Bone marrow (tissue), 2 donors: ENCODE results near the gene SNAPIN.
A peak's percentile ranks its signal among the peaks of the same experiment; 100 is the strongest.

Experiments
- DNase-seq, 2 donors: peaks; one replicate each; lab custom pipeline; 2025; lab: John Stamatoyannopoulos, UW

The SNAPIN gene

DNA sequence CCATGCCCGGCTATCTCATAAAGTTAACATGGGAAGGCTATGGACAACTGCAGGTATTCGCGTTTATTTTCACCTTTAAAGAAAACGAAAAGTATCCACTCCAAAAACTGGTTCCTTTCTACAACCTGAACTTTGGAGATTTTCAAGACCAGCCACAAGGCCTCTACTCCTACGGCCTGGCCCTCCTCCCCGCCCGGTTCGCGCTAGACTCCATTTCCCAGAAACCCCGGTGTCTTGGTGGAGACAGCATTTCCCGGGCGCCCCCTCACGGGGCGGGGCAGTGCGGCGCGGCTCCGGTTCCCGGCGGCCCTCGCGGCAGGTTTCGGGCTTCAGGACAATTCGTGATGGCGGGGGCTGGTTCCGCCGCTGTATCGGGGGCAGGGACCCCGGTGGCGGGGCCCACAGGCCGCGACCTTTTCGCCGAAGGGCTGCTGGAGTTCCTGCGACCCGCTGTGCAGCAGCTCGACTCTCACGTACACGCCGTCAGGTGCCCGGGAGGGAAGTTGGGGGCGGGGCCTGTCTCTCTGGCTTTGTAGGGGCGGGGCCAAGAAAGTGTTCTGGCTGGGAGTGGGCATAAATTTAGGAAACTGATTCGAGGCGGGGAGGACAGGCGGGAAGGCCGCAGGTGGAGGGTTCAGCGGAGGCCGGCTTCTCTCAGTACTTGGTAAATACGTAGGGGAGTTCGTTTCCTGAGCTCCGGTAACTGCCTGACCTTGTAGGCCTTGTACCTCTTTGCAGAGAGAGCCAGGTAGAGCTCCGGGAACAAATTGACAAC, at the start of gene SNAPIN:
SNAPIN (plus strand) TSS at position 304 of the 775 bp plus-strand sequence; CDS start at position 345, 41 bp downstream.
- peak; percentile 82 to 83 for DNase-seq

- DNase-seq, result no peak
Observed at GRCh38 chr1:153608742-153609584, 49.5 kb upstream of the SNAPIN start.

DNA sequence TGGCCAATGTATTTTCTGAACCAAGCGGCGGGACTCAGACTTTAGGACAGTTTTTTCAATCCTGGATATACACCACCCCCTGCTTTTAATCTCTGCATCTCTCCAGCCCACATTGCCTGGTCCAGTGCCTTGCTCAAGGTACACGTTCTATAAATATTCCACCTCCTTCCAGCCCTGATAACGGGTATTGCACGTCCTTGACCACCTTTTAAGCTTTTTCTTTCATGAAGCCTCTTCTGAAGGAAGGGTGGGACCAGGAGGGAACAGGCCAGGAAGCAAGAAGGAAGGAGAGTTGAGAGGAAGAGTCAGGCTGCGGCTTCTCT, 49.0 kb upstream of the SNAPIN start:
- DNase-seq, result no peak

DNA sequence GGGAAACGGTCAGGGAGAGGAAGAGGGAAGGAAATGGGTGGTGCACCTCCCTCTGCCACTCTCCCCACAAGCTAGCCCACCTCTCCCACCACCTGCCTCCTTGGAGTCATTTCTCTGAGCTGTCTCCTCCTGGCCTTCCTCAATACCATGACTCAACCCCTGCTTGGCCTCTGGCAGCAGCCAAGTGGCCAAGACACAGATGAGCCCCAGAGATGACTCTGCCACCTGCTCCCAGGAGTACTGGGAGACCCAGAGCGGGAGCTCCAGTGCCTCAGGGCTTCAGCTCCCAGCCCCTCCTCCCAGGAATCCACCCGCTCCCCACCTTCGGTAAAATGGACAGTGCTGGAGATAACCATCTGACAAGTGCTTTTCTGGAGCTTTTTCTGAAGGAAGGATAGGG, 48.2 kb upstream of the SNAPIN start:
- no peak for DNase-seq

- no peak for DNase-seq
Observed at GRCh38 chr1:153610811-153611301, 47.6 kb upstream of the SNAPIN start.

DNA sequence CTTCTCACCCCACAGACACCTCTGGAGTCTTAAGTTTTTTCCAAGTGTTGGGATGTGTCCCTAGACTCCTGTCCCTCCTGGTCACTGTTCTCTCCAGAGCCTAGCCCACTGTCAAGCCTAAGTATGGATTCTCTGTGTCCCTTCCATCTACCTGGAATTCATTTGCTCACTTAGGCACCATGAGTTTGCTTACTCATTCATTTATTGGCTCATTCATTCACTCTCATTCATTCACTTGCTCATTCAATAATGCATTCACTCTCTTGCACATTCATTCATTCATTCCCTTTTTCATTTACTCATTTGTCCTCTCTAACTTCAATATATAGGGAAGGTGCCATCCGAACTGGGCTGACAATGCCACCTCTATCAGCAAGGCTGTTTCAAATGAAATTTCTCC, 47.1 kb upstream of the SNAPIN start:
- DNase-seq, result no peak

GRCh38 chr1:153612111-153612754, 46.3 kb upstream of the SNAPIN start:
- DNase-seq, result no peak

DNA sequence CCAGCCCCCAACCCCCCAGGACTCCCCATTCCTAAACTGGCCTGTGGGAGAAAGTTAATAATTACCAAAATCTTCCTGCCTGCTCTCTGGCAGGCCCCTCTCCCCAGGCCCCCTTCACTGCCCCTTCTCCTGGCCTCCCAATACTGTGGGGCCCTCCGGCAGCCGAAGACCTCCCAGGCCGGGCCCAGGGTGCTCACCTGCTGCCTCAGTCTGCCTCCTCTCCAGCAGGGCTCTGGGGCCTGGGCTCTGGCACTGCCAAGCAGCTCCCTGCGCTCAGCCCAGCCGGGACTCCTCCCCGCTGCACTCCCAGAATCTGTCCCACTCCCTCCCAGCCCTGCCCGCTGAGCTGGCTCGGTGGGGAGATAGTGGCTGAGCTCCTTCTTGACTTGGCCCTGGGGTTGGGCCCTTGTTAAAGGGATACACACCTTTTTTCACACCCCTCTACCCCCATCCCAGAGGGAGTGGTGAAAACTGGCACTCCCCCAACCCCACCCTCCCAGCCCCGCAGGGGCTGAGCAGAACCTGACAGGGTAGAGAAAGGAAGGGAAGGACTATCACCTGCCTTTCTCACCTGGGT, 45.7 kb upstream of the SNAPIN start, which contains the start of gene S100A16:
S100A16 (minus strand) TSS at position 383 of the 577 bp plus-strand sequence. CDS start 4,986 bp downstream, outside the sequence.
- DNase-seq, result no peak

GRCh38 chr1:153613406-153613805, 45.1 kb upstream of the SNAPIN start:
- DNase-seq, result no peak

DNA sequence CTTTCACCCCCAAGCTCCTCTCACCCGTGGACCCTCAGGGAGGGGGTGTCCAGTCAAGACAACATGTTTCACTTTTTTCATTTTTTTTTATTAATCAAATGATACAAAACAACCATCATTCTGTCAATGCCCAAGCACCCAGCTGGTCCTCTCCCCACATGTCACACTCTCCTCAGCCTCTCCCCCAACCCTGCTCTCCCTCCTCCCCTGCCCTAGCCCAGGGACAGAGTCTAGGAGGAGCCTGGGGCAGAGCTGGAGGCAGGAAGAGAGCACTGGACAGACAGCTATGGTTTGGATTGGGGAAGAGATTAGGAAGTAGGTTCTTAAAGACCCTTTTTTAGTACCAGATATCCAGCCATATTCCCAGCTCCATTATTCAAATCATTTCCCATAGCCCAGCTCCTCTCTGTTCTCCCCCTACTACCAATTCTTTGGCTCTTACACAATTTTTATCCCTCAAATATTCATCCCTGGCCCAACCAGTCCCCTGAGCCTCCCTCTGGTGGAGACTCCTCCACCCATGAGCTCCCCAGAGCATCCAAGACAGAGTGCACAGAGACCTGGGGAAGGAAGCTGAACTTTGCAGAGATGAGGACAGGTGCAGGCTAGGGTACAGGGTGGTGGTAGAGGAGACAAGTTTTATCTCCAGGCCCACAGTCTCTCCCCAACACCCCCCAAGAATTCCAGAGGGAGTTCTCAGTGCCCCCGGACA, 44.2 kb upstream of the SNAPIN start:
- no peak for DNase-seq

- no peak for DNase-seq
Observed at GRCh38 chr1:153614906-153615305, 43.6 kb upstream of the SNAPIN start.

DNA sequence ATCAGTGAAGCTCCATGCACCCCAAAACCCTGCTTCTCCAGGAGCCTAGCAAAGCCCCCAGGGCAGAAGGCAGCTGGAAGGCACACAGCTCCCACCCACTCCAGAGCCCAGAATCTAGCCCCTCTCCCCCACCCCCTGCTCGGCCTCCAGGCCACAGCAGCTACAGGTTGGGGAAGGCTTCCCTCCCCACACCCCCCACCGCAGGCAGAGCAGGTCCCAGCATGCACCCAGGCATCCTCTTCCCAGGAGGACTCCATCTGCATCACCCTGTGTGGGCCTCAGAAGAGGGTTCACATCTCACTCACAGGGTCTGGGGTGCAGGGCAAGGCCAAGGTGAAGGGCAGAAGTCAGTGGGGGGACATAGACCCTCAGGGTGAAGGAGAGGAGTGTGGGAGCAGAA, 43.1 kb upstream of the SNAPIN start:
- no peak for DNase-seq

GRCh38 chr1:153616144-153616916, 42.2 kb upstream of the SNAPIN start, which contains the start of gene S100A14:
Gene S100A14 (minus strand): TSS chr1:153616325. CDS start chr1:153615858, 467 bp downstream.
- no peak for DNase-seq

GRCh38 chr1:153616917-153617311, 41.6 kb upstream of the SNAPIN start:
- no peak for DNase-seq

GRCh38 chr1:153617663-153618062, 40.8 kb upstream of the SNAPIN start:
- DNase-seq, result peak in 1 of 2 donors; percentile 77

DNA sequence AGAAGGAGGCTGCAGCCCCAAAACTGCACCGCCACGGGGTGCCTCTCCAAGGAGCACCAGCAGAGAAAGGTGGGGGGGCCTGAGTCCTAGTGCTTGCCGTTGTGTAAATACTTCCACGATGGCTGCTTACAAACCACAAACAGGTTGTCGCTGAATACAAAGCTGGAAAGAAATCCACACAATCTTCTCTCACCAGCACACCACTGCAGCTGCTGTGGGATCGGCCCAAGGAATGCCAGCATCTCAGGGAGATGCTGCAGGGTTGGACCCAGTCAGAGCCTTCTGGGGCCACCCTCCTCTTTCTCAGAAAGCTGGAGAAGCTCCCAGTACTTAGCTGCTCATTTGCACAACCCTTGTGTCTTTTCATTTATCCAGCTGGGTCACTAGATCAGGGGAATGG, 39.3 kb upstream of the SNAPIN start:
- DNase-seq, result no peak

DNA sequence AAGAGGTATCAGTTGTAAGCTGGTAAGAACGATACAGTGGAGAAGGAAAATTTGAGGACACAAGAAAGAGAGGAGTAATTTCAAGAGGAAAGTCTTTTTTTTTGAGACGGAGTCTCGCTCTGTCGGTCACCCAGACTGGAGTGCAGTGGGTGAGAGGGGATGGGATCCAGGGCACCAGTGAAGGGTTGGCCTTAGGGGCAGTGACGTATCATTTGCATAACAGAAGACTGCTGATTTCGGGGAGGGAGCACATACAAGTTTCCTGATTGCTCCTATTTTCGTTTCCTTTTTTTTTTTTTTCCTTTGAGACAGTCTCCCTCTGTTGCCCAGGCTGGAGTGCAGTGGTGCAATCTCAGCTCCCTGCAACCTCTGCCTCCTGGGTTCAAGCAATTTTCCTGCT, 35.4 kb upstream of the SNAPIN start:
- DNase-seq, result no peak

GRCh38 chr1:153624965-153625611, 33.4 kb upstream of the SNAPIN start:
- no peak for DNase-seq

DNA sequence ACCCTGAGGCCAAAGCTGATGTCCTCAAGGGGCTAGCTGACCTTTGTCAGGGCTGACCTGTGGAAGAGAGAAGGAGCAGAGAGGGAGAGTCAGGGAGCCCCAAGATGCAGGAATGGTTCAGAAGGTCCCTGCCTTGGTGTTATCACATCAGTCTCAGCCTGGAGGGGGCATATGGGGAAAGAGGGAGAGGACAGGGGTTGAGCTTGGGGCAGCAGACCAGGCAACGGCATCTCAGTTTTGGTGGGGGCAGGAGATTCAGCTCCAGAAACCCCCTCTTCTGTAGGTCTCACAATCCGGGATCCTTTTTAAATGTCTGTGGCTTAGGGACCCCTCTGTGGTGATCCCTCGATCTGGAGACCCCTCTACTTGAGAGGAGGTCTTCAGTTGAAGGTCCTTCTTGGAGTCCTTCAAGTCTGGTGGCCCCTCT, 32.0 kb upstream of the SNAPIN start:
- DNase-seq, result no peak
